GM18498 (cell line): ENCODE measurements around the gene ITPR1.
A peak's percentile ranks its signal among the peaks of the same experiment; 100 is the strongest.

Experiments
- ATAC-seq: cut with Tn5 transposase; IDR thresholded peaks from one replicate; pipeline ENCODE4 v1.9.1; 2021; ENCODE audit warnings: mild to moderate bottlenecking, moderate library complexity; ENCODE audit not compliant: unreplicated experiment

The ITPR1 gene

GRCh38 chr3:4820296-4821121, 327.4 kb downstream of the ITPR1 start:
- no peak for ATAC-seq

- no peak for ATAC-seq
Measured at GRCh38 chr3:4821338-4821737, 328.2 kb downstream of the ITPR1 start.

GRCh38 chr3:4821975-4822374, 328.8 kb downstream of the ITPR1 start:
- peak; percentile 54 for ATAC-seq

GRCh38 chr3:4822568-4822967, 329.4 kb downstream of the ITPR1 start:
- ATAC-seq: no peak

- ATAC-seq: no peak
Measured at GRCh38 chr3:4823385-4823784, 330.2 kb downstream of the ITPR1 start.

- no peak for ATAC-seq
Measured at GRCh38 chr3:4823986-4824925, 331.1 kb downstream of the ITPR1 start.

- no peak for ATAC-seq
Measured at GRCh38 chr3:4824926-4825325, 331.8 kb downstream of the ITPR1 start.

GRCh38 chr3:4825436-4826236, 332.5 kb downstream of the ITPR1 start:
- ATAC-seq: no peak

GRCh38 chr3:4826237-4827100, 333.3 kb downstream of the ITPR1 start:
- ATAC-seq: no peak

- ATAC-seq: no peak
Measured at GRCh38 chr3:4827767-4828166, 334.6 kb downstream of the ITPR1 start.

GRCh38 chr3:4828279-4829030, 335.3 kb downstream of the ITPR1 start:
- ATAC-seq: no peak

GRCh38 chr3:4829031-4829394, 335.9 kb downstream of the ITPR1 start:
- no peak for ATAC-seq

GRCh38 chr3:4830586-4830914, 337.4 kb downstream of the ITPR1 start:
- no peak for ATAC-seq

GRCh38 chr3:4831580-4831950, 338.4 kb downstream of the ITPR1 start:
- peak; percentile 21 for ATAC-seq

- no peak for ATAC-seq
Measured at GRCh38 chr3:4833471-4833870, 340.3 kb downstream of the ITPR1 start.

- peak; percentile 72 for ATAC-seq
Measured at GRCh38 chr3:4834403-4834866, 341.3 kb downstream of the ITPR1 start.

- ATAC-seq: no peak
Measured at GRCh38 chr3:4835616-4836043, 342.5 kb downstream of the ITPR1 start.

GRCh38 chr3:4836516-4836915, 343.4 kb downstream of the ITPR1 start:
- ATAC-seq: no peak

- ATAC-seq: no peak
Measured at GRCh38 chr3:4837374-4837930, 344.3 kb downstream of the ITPR1 start.
